ENCODE measurements around the gene FMNL2.
A peak's percentile ranks its signal among the peaks of the same experiment; 100 is the strongest.

The FMNL2 gene

GRCh38 chr2:152623775-152624174 lies 288.8 kb downstream of the FMNL2 start:
- DNase-seq: no peak

- DNase-seq: no peak
These were observed 289.8 kb downstream of the FMNL2 start for GRCh38 chr2:152624805-152625204.

- DNase-seq: no peak
These were observed 292.0 kb downstream of the FMNL2 start for GRCh38 chr2:152626911-152627339.

GRCh38 chr2:152627351-152627957 lies 292.5 kb downstream of the FMNL2 start:
- DNase-seq: no peak

DNA sequence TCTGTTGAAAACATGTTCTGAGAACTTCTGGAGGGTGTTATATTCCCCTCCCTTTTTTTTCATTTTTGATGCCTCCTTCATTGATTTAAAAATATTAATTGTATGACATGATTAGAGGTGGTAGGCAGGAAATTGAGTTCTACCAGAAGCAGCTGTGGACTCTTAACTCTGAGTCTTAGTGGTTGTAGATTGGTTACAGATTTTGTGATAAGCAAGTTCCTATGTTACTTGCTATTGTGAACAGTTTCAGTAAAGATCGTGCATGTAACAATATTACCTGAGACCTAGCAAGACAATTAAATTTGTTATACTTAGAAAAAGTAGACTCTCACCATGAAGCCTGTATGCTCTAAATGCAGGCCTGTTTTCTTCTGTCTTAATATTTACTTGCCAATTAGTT lies 294.2 kb downstream of the FMNL2 start:
- no peak for DNase-seq

DNA sequence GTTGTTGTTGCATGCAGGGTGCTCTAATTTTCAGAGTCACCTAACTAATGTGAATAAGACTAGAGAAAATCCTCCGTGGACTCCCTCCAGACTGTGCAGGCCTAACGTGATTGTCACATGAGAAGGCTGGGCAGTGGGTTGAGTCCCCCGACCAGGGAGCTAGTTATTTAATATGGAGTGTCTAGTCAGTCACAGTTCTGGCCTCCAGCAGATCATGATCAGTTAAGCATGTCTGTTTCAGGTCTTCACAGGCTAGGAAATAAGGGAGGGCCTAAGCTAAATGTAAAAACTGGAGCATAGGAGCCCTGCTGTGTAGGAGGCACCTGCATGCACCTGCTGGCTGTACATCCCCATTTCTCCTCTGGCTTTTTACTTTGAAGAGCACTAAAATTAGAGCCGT lies 295.5 kb downstream of the FMNL2 start:
- DNase-seq: no peak

DNA sequence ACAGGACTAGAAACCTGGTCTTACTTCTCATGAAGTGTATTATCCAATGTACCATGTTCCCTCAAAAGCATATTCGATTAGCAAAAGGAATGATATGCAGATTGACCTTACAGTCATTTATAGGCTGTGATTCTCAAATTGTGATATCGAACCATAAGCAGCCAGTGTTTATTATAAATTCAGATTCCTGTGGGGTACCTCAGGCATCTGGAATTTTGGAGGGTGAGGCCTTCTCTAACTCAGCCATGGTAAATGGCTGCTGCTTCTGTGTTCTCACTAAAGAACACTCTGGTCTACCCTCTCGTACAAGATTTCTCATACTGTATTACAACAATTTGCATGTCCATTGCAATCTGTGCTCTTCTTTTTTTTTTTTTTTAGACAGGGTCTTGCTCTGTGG lies 297.8 kb downstream of the FMNL2 start:
- no peak for DNase-seq

- DNase-seq: peak; percentile 57
These were observed 300.8 kb downstream of the FMNL2 start for GRCh38 chr2:152635635-152636298.

GRCh38 chr2:152637251-152637650 lies 302.3 kb downstream of the FMNL2 start:
- DNase-seq: no peak

- DNase-seq: no peak
These were observed 303.1 kb downstream of the FMNL2 start for GRCh38 chr2:152638056-152638455.

- DNase-seq: no peak
These were observed 303.6 kb downstream of the FMNL2 start for GRCh38 chr2:152638590-152638989.

DNA sequence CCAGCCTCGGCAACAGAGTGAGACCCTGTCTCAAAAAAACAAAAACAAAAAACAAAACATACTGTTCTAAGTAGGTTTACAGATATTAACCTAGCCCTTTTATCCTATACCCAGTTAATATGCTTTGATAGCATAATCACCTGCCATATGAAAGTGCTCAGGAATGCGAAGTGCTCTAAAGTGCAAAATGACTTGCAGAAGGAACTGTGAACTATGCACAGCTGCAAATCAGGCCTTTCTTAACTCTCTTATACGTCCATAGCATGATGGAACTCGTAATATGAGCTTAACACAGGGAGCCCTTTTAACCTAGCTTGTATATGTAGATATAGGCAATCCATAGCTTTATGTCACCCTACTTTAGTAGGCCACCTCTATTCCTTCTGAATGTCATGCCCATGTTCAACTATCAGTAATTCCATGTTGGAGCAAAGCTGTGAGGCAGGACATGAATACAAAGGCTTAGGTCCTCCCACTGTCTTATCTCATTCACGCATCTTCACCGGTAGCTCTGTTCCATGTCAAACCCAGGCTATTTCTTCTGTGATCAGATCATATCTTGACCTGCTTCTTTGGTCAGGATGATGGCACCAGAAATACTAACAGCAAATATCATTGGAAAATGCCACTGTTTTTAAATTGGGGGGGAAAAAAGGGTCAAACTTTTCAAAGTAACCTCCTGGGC lies 309.4 kb downstream of the FMNL2 start:
- no peak for DNase-seq

DNA sequence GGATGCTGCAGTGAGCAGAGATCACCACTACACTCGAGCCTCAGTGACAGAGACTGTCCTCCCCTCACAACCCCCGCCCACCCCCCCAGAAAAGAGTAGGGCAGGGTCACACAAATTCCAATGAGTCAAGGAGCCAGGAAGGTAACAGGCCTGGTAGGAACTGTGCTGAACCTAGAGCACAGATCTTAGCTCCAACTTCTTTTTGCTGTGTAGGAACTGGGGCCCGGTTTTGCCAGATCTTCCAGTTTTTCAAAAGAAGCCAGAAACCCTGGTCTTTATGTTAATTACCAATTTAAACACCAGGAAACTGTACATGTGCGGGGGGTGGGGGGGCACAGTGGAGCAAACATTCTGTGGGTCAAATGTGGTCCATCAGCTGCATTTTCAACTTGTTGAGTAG lies 311.3 kb downstream of the FMNL2 start:
- no peak for DNase-seq

DNA sequence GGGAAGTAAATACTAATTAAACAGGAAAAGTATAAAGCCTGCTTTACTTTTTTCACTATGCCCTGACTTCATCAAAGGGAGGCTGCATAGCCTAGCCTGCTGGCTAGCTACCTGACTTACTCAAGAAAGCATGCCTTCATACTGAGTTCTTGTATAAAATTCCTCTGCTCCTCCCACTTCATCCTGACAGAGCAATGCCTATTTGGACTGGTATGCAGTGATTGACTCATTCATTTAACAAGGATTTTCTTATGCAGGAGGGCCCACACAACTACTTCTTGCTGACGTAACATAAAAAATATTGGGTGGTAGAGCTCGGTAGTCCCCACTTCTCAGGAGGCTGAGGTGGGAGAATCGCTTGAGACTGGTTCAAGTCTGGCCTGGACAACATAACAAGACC lies 311.8 kb downstream of the FMNL2 start:
- no peak for DNase-seq

DNA sequence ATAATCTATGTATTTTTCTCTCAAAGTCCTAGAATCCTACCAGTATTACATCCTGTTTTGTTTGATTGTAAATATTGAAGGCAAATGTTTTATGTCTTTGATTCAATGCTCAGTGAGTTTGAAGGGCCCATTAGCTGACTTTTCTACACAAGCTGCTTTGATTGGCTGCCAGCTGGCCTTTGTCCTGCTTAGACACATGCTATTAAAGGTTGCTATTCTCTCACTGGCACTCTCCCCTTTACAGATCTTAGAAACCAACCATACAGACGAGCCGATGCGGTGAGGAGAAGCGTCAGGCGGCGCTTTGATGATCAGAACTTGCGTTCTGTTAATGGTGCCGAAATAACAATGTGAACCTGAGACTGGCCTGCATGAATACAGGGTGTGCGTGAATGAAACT lies 312.6 kb downstream of the FMNL2 start:
- no peak for DNase-seq

- DNase-seq: no peak
These were observed 313.4 kb downstream of the FMNL2 start for GRCh38 chr2:152648336-152648735.

- DNase-seq: no peak
These were observed 315.0 kb downstream of the FMNL2 start for GRCh38 chr2:152649997-152650396.

DNA sequence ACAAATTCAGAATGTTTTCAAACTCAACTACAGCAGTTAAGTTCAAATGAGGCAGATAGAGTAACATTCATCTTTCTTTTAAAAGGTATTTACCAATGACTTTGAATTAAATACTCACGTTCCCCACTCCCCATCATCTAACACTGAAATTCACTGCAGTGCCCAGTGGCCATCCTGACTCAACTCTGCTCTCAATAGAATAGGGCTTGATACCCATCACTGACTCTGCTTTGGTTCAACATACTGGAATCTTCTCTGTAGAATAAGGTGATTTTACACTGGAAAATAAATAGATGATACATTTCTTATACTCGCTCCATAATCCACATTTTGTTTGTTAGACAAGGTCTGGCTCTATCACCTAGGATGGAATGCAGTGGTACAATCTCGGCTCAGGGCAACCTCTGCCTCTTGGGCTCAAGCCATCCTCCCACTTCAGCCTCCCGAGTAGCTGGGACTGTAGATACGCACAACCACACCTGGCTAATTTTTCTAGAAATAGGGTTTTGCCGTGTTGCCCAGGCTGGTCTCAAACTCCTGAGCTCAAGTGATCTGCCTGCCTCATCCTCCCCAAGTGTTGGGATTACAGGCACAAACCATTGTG lies 315.9 kb downstream of the FMNL2 start:
- no peak for DNase-seq

- DNase-seq: no peak
These were observed 316.9 kb downstream of the FMNL2 start for GRCh38 chr2:152651834-152652233.

GRCh38 chr2:152655880-152656279 lies 320.9 kb downstream of the FMNL2 start:
- DNase-seq: no peak

DNA sequence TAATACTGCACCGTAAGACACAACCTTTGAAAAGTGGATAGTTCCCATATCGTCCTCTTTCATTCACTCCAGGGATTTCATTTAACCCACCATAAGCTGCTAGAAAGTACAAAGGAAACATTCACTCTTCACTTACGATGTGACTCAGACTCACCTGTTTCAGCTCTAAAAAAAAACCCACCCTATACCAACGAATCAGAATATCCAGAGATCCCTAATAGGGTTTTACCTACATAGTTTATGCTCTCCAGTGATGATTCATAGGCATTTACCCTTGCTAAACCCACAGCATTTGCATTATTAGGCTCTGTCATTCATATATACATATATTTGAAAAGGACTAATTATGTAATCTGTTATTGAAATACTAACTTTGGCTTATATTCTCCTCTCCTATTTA lies 322.1 kb downstream of the FMNL2 start:
- no peak for DNase-seq

GRCh38 chr2:152658221-152658620 lies 323.2 kb downstream of the FMNL2 start:
- no peak for DNase-seq

- no peak for DNase-seq
These were observed 326.1 kb downstream of the FMNL2 start for GRCh38 chr2:152661076-152661475.

DNA sequence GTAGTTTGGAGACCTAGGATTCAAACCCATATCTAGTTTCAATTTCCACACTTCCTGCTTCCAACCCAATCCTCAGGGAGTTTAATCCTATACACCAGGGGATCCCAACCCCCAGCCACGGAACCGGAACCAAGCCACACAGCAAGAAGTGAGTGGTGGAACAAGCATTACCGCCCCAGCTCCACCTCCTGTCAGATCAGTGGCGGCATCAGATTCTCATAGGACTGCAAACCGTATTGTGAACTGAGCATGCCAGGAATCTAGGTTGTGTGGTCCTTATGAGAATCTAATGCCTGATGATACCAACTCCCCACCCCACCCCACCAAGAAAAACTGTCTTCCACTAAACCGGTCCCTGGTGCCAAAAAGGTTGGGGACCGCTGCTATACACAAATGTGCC lies 329.8 kb downstream of the FMNL2 start:
- DNase-seq: no peak

Data from effector CD4-positive, alpha-beta T cell (primary cell).